ENCODE measurements around the gene SPATA31C1. TPM values are rescaled to one million over a fixed set of nuclear protein-coding genes. Genes with fewer than 3 reads are reported as not detected.

The SPATA31C1 gene
- total and polyA plus RNA-seq, 2 of the 8 experiments (the other 6 are each of a cell fraction or from before 2014, with no cell fraction given): 0.15 TPM; not detected in 1

GRCh38 chr9:87970602-87971001, 52.8 kb downstream of the SPATA31C1 start:
- H3K56ac ChIP-seq (replicated peaks; ENCODE audit: insufficient read length, low read depth, low read length): no peak overlapping the region
- H2BK12ac ChIP-seq (ENCODE audit: low read depth, low read length): no peak overlapping the region
- no peak overlapping the region for H3K4me2 ChIP-seq (ENCODE audit: insufficient read depth in 1 of 2, low read depth in 2 of 2, low read length in 2 of 2)
- FAIRE-seq: no peak
- no peak overlapping the region for H3K14ac ChIP-seq (ENCODE audit: insufficient read length)
- H3K9ac ChIP-seq (replicated peaks in 1 of 4; ENCODE audit: extremely low read depth in 1 of 4, low read depth in 3 of 4, low read length in 3 of 4): no peak overlapping the region
- H4K5ac ChIP-seq (ENCODE audit: insufficient read length, low read depth, low read length): no peak overlapping the region
- peaks cover 8% of the 10 kb centered on the region; the same call in 1 of the 2 replicates for H3K23me2 ChIP-seq (ENCODE audit: low read depth, low read length)
- no peak overlapping the region for H2BK15ac ChIP-seq (ENCODE audit: low read length)
- no peak overlapping the region for H3K23ac ChIP-seq (ENCODE audit: insufficient read length)
- no peak overlapping the region for H4K91ac ChIP-seq (replicated peaks; ENCODE audit: insufficient read length, low read length)
- H3K27me3 ChIP-seq (replicated peaks in 1 of 4; ENCODE audit: control insufficient read depth in 3 of 4, extremely low read depth in 1 of 4, insufficient read depth in 3 of 4, low read length in 3 of 4): no peaks in the 10 kb centered on the region; a peak in 1 of 7 replicates
- no peak overlapping the region for H2AFZ ChIP-seq (ENCODE audit: low read length)
- H3K79me1 ChIP-seq (ENCODE audit: low read depth, low read length): no peaks in the 10 kb centered on the region; the same call in 1 of the 2 replicates
- no peak for DNase-seq (ENCODE audit: low read depth in 1 of 2, low spot score in 2 of 2)
- H3K4me3 ChIP-seq (ENCODE audit: extremely low read depth in 1 of 4, insufficient read depth in 2 of 4, low read depth in 3 of 4, low read length in 4 of 4): no peak overlapping the region
- peaks cover 0 to 2% (median 0%) of the 10 kb centered on the region in 4 experiments; a peak in 1 of 7 replicates for H3K4me1 ChIP-seq (replicated peaks in 1 of 4; ENCODE audit: control insufficient read depth in 3 of 4, insufficient read depth in 4 of 4, low read length in 3 of 4)
- no peak overlapping the region for H3K4ac ChIP-seq (replicated peaks; ENCODE audit: insufficient read length, low read depth, low read length)
- ChIA-PET POLR2A (ENCODE audit: partially characterized antibody) (no interaction called here), CTCF (ENCODE audit: partially characterized antibody) (interaction anchor here (1.0 to 2.7 kb wide), 6 partner anchors 9 to 137 kb away, joined by 3 to 9 read pairs (median 4); no protein-coding TSS in a partner anchor)
- 90% methylated on average over 9 of the region's 10 CpGs; no CpG with 5 or more reads in 1 of the 2 experiments for WGBS, 2 experiments (ENCODE audit: extremely low coverage in 1 of 2, insufficient coverage in 1 of 2, insufficient read length in 1 of 2, insufficient replicate concordance in 2 of 2, low coverage in 1 of 2, low lambda C conversion rate in 2 of 2, missing lambda C conversion rate in 1 of 2)
- no peaks in the 10 kb centered on the region for H3K79me2 ChIP-seq (ENCODE audit: control insufficient read depth in 1 of 2, insufficient read depth in 2 of 2, low read length in 2 of 2)
- H3K18ac ChIP-seq (ENCODE audit: extremely low read depth, low read length): no peak overlapping the region
- no peak overlapping the region for H2AK5ac ChIP-seq (ENCODE audit: low read depth, low read length)
- no peak overlapping the region for H4K8ac ChIP-seq (ENCODE audit: extremely low read depth, insufficient read depth, low read length)
- no peaks in the 10 kb centered on the region for H4K20me1 ChIP-seq (replicated peaks in 1 of 2; ENCODE audit: control insufficient read depth in 1 of 2, insufficient read depth in 2 of 2, low read length in 2 of 2)
- no peak overlapping the region for H3K27ac ChIP-seq (ENCODE audit: low read depth, low read length)
- no peaks in the 10 kb centered on the region for H3K9me3 ChIP-seq (ENCODE audit: insufficient read depth in 2 of 2, low read depth in 1 of 2, low read length in 1 of 2)
- no peaks in the 10 kb centered on the region; a peak in 3 of 8 replicates for H3K36me3 ChIP-seq (ENCODE audit: control insufficient read depth in 2 of 4, insufficient read depth in 4 of 4, low read length in 3 of 4)
- no peak overlapping the region for H2BK120ac ChIP-seq (replicated peaks; ENCODE audit: low read depth, low read length)
- H2BK5ac ChIP-seq (ENCODE audit: low read depth, low read length): no peak overlapping the region
- no peak for TF ChIP-seq SP2 (IDR thresholded peaks at IDR 0.05; ENCODE audit: low read length)
- no peak for TF ChIP-seq SP4 (IDR thresholded peaks at IDR 0.05; ENCODE audit: low read length)
- no peak for TF ChIP-seq RBBP5 (IDR thresholded peaks at IDR 0.05; ENCODE audit: borderline replicate concordance, low read depth, low read length)
- no peak for TF ChIP-seq RXRA (IDR thresholded peaks at IDR 0.05; ENCODE audit: insufficient read depth, low read depth, low read length)
- TF ChIP-seq SP1 (IDR thresholded peaks at IDR 0.05; ENCODE audit: low read depth, low read length): no peak
- no peak for TF ChIP-seq RFX5 (IDR thresholded peaks at IDR 0.05; ENCODE audit: borderline replicate concordance, low read depth, low read length)
- TF ChIP-seq POU5F1 (IDR thresholded peaks at IDR 0.05; ENCODE audit: low read depth, low read length): no peak
- TF ChIP-seq RNF2 (IDR thresholded peaks at IDR 0.05; ENCODE audit: borderline replicate concordance, low read depth, low read length, missing control alignments, poor library complexity, severe bottlenecking): no peak
- no peak for TF ChIP-seq BACH1 (IDR thresholded peaks at IDR 0.05; ENCODE audit: low read length)
- no peak for TF ChIP-seq MAX (IDR thresholded peaks at IDR 0.05)
- no peak for TF ChIP-seq HDAC2 (IDR thresholded peaks at IDR 0.05; ENCODE audit: borderline replicate concordance in 1 of 2, low read depth in 2 of 2, low read length in 2 of 2)
- no peak for TF ChIP-seq JUN (IDR thresholded peaks at IDR 0.05; ENCODE audit: low read depth, low read length)
- H2BK20ac ChIP-seq (ENCODE audit: low read length): no peak overlapping the region
